ENCODE data around the gene TSPO2. TPM values are rescaled to one million over a fixed set of nuclear protein-coding genes. Genes with fewer than 3 reads are reported as not detected.
A peak's percentile ranks its signal among the peaks of the same experiment; 100 is the strongest.

TSPO2 gene
- total RNA-seq, 1 experiment from 2014 or later = not detected

GRCh38 chr6:41040101-41040939 lies 1.9 kb upstream of the TSPO2 start:
- no peak for ATAC-seq
- CTCF ChIA-PET = interaction anchor here (0.7 to 2.9 kb wide), 6 partner anchors 13 to 218 kb away, joined by 3 to 22 read pairs (median 5); partner anchors contain the start of genes NFYA and OARD1
- Histone ChIP-seq H3K79me2 (ENCODE audit: insufficient read depth, low read length) (no peaks in the 10 kb centered on the region), H3K4me3 (replicated peaks in 1 of 2; ENCODE audit: low read depth in 1 of 2, low read length in 2 of 2) (no peak overlapping the region; a peak in 1 of 4 replicates), H3K4me1 (ENCODE audit: control insufficient read depth in 1 of 2, insufficient read depth in 2 of 2, low read length in 2 of 2) (peaks cover 23 to 43% of the 10 kb centered on the region in 2 experiments; a peak in 3 of 4 replicates), H3K9ac (ENCODE audit: low read length) (no peak overlapping the region), H3K27ac (ENCODE audit: low read depth, low read length) (no peak overlapping the region), H3K9me3 (ENCODE audit: control insufficient read depth in 1 of 2, insufficient read depth in 1 of 2, low read depth in 1 of 2, low read length in 2 of 2) (no peaks in the 10 kb centered on the region), H3K27me3 (ENCODE audit: insufficient read depth, low read length) (no peaks in the 10 kb centered on the region), H3K9me2 (ENCODE audit: insufficient read depth) (no peaks in the 10 kb centered on the region), H3K36me3 (ENCODE audit: control insufficient read depth in 1 of 2, insufficient read depth in 2 of 2, low read length in 2 of 2) (no peaks in the 10 kb centered on the region), H3K4me2 (ENCODE audit: low read length) (peak overlapping the region; percentile 54), H4K20me1 (ENCODE audit: insufficient read depth) (no peaks in the 10 kb centered on the region), H2AFZ (ENCODE audit: low read depth, low read length, poor library complexity, severe bottlenecking) (no peak overlapping the region)
- RAD21 ChIA-PET (ENCODE audit: low non-redundant PET in 1 of 2, low total read pairs in 2 of 2, uncharacterized antibody in 2 of 2, unreplicated experiment in 2 of 2) = no interaction called here
- no peak for DNase-seq (ENCODE audit: low read depth, low spot score)
- intact Hi-C loops (cut with micrococcal nuclease) = no loop called here
- TF ChIP-seq YY1 (IDR thresholded peaks at IDR 0.05; ENCODE audit: extremely low read depth, insufficient replicate concordance, low read depth, low read length) (no peak), JUND (IDR thresholded peaks at IDR 0.05) (0 out of 2 replicates have a peak, but pooled peaks have one; percentile 37), FOSL1 (IDR thresholded peaks at IDR 0.05; ENCODE audit: low read depth) (peak; percentile 38; the same call in 1 of the 2 replicates)
- POLR2A ChIA-PET = no interaction called here
- BruUV-seq (replicated peaks) = no TSS peak

GRCh38 chr6:41040940-41041536 lies 1.2 kb upstream of the TSPO2 start:
- no peaks in the 10 kb centered on the region for H3K36me3 ChIP-seq (ENCODE audit: control insufficient read depth in 1 of 2, insufficient read depth in 2 of 2, low read length in 2 of 2)
- TF ChIP-seq RAD21 (IDR thresholded peaks at IDR 0.05; ENCODE audit: low read depth) = no peak
- no peak for TF ChIP-seq CTCF (IDR thresholded peaks at IDR 0.05 in 2 of 3, conservative IDR thresholded peaks at IDR 0.05 in 1 of 3; ENCODE audit: borderline replicate concordance in 1 of 3, insufficient read depth in 1 of 3, low read depth in 2 of 3, low read length in 2 of 3)
- TF ChIP-seq ELF1 (IDR thresholded peaks at IDR 0.05; ENCODE audit: borderline replicate concordance, low read depth) = no peak
- no peak for TF ChIP-seq SP1 (IDR thresholded peaks at IDR 0.05; ENCODE audit: low read depth)
- TF ChIP-seq CEBPB (IDR thresholded peaks at IDR 0.05; ENCODE audit: low read depth) = no peak
- no peak for TF ChIP-seq FOSL1 (IDR thresholded peaks at IDR 0.05; ENCODE audit: low read depth)
- TF ChIP-seq YY1 (IDR thresholded peaks at IDR 0.05; ENCODE audit: extremely low read depth, insufficient replicate concordance, low read depth, low read length) = no peak
- no peak for TF ChIP-seq EZH2phosphoT487 (IDR thresholded peaks at IDR 0.05; ENCODE audit: borderline replicate concordance)
- no peak for TF ChIP-seq SRF (IDR thresholded peaks at IDR 0.05; ENCODE audit: low read depth)
- TF ChIP-seq JUND (IDR thresholded peaks at IDR 0.05) = no peak
- no peak for TF ChIP-seq ZFX (IDR thresholded peaks at IDR 0.05)
- no peaks in the 10 kb centered on the region for H3K79me2 ChIP-seq (ENCODE audit: insufficient read depth, low read length)
- RAD21 ChIA-PET (ENCODE audit: low non-redundant PET in 1 of 2, low total read pairs in 2 of 2, uncharacterized antibody in 2 of 2, unreplicated experiment in 2 of 2) = no interaction called here
- no peak overlapping the region for H2AFZ ChIP-seq (ENCODE audit: low read depth, low read length, poor library complexity, severe bottlenecking)
- no peak overlapping the region for H3K27ac ChIP-seq (ENCODE audit: low read depth, low read length)
- BruUV-seq (replicated peaks) = no TSS peak
- no peaks in the 10 kb centered on the region for H3K9me2 ChIP-seq (ENCODE audit: insufficient read depth)
- ATAC-seq = no peak
- no peak overlapping the region; a peak in 1 of 4 replicates for H3K4me3 ChIP-seq (replicated peaks in 1 of 2; ENCODE audit: low read depth in 1 of 2, low read length in 2 of 2)
- H3K27me3 ChIP-seq (ENCODE audit: insufficient read depth, low read length) = no peaks in the 10 kb centered on the region
- intact Hi-C loops (cut with micrococcal nuclease) = no loop called here
- no peak for DNase-seq (ENCODE audit: low read depth, low spot score)
- POLR2A ChIA-PET = no interaction called here
- H4K20me1 ChIP-seq (ENCODE audit: insufficient read depth) = no peaks in the 10 kb centered on the region
- CTCF ChIA-PET = interaction anchor here (1.4 to 2.9 kb wide), 4 partner anchors 14 to 146 kb away, joined by 4 to 22 read pairs (median 8); partner anchors contain the start of genes NFYA and OARD1
- H3K9me3 ChIP-seq (ENCODE audit: control insufficient read depth in 1 of 2, insufficient read depth in 1 of 2, low read depth in 1 of 2, low read length in 2 of 2) = no peaks in the 10 kb centered on the region
- H3K4me2 ChIP-seq (ENCODE audit: low read length) = peak overlapping the region; percentile 54
- no peak overlapping the region for H3K9ac ChIP-seq (ENCODE audit: low read length)
- peaks cover 21 to 39% of the 10 kb centered on the region in 2 experiments; a peak in 3 of 4 replicates for H3K4me1 ChIP-seq (ENCODE audit: control insufficient read depth in 1 of 2, insufficient read depth in 2 of 2, low read length in 2 of 2)
